IMR-90 (cell line): Measurements from ENCODE around the gene TMPRSS15. TPM values are rescaled to one million over a fixed set of nuclear protein-coding genes. Genes with fewer than 3 reads are reported as not detected.

ENCODE experiments used
- ATAC-seq: fragments of 200-7000 bp; cut with Tn5 transposase; 2 replicates; pipeline ENCODE4 v1.9.1; 2020; ENCODE audit warnings: low read depth, mild to moderate bottlenecking, moderate library complexity
- BruUV-seq: library from RNA; stranded (reverse); fragments of 400-500 nt; replicated peaks from 2 replicates; lab custom pipeline; 2021; lab: Mats Ljungman, UMichigan
- CTCF ChIA-PET: fragments of 300-600 bp; formaldehyde crosslinking; extraction: SDS; loops from one replicate; lab custom pipeline; 2021; ENCODE audit warnings: antibody characterized with exemption; lab: Yijun Ruan, JAX
- POLR2A ChIA-PET: fragments of 300-600 bp; sonication (Branson Sonifier 250); formaldehyde crosslinking; loops from one replicate; lab custom pipeline; 2022; ENCODE audit warnings: antibody characterized with exemption; ENCODE audit not compliant: unreplicated experiment; lab: Charles Lee
- DNase-seq: peaks from one replicate; pipeline ENCODE4 v3.0.0; 2013
- H2AFZ ChIP-seq: replicated peaks from 2 replicates; pipeline ENCODE3; 2013; ENCODE audit warnings: low read length, mild to moderate bottlenecking; ENCODE audit not compliant: poor library complexity
- H2AK5ac ChIP-seq: 2 replicates; pipeline ENCODE4 v1.6.1; 2013; ENCODE audit warnings: low read depth, low read length, inconsistent platforms
- H2AK9ac ChIP-seq: replicated peaks from 2 replicates; pipeline ENCODE3; 2013; ENCODE audit warnings: mild to moderate bottlenecking, low read depth, low read length, moderate library complexity; ENCODE audit not compliant: poor library complexity
- H2BK120ac ChIP-seq: 2 replicates; pipeline ENCODE4 v1.6.1; 2013; ENCODE audit warnings: low read depth, low read length, inconsistent platforms
- H2BK15ac ChIP-seq: 3 replicates; pipeline ENCODE4 v1.6.1; 2013; ENCODE audit warnings: low read depth, low read length, inconsistent platforms
- H2BK20ac ChIP-seq: 2 replicates; pipeline ENCODE4 v1.6.1; 2013; ENCODE audit warnings: low read depth, mild to moderate bottlenecking, inconsistent platforms, low read length, moderate library complexity
- H2BK5ac ChIP-seq: 2 replicates; pipeline ENCODE4 v1.6.1; 2013; ENCODE audit warnings: mild to moderate bottlenecking, low read depth, low read length, inconsistent platforms; ENCODE audit not compliant: poor library complexity, severe bottlenecking
- H3K14ac ChIP-seq: replicated peaks from 2 replicates; pipeline ENCODE4 v1.6.1; 2013; ENCODE audit warnings: low read depth, low read length, inconsistent platforms
- H3K18ac ChIP-seq: 2 replicates; pipeline ENCODE4 v1.6.1; 2013; ENCODE audit warnings: low read depth, low read length, control low read depth
- H3K23ac ChIP-seq: 2 replicates; pipeline ENCODE4 v1.6.1; 2013; ENCODE audit warnings: low read depth, low read length, inconsistent platforms
- H3K27ac ChIP-seq: 2 replicates; pipeline ENCODE4 v1.5.1; 2013; ENCODE audit warnings: mild to moderate bottlenecking, control low read depth, low read length; ENCODE audit not compliant: insufficient read depth
- H3K27me3 ChIP-seq: 2 replicates; pipeline ENCODE4 v1.6.1; 2013; ENCODE audit warnings: low read length; ENCODE audit not compliant: control insufficient read depth, insufficient read depth
- H3K36me3 ChIP-seq: 2 replicates; pipeline ENCODE4 v1.6.1; 2013; ENCODE audit warnings: low read length, mixed read lengths; ENCODE audit not compliant: control insufficient read depth, insufficient read depth
- H3K4ac ChIP-seq: 2 replicates; pipeline ENCODE4 v1.6.1; 2013; ENCODE audit warnings: low read depth, low read length, inconsistent platforms
- H3K4me1 ChIP-seq: 2 replicates; pipeline ENCODE4 v1.6.1; 2013; ENCODE audit warnings: low read length, mixed read lengths; ENCODE audit not compliant: control insufficient read depth, insufficient read depth
- H3K4me2 ChIP-seq: 2 replicates; pipeline ENCODE4 v1.6.1; 2013; ENCODE audit warnings: low read depth, mild to moderate bottlenecking, control low read depth, low read length, moderate library complexity
- H3K4me3 ChIP-seq: 2 replicates; pipeline ENCODE4 v1.5.1; 2013; ENCODE audit warnings: low read depth, mild to moderate bottlenecking, control low read depth, low read length, moderate library complexity; ENCODE audit not compliant: insufficient read depth
- H3K56ac ChIP-seq: 2 replicates; pipeline ENCODE4 v1.6.1; 2013; ENCODE audit warnings: low read length, inconsistent platforms; ENCODE audit not compliant: insufficient read depth; ENCODE audit errors: extremely low read depth
- H3K79me1 ChIP-seq, 2 experiments: 2 replicates each; pipeline ENCODE4 v1.6.1; 2013; ENCODE audit warnings: low read length in 2 of 2, inconsistent platforms in 1 of 2, low read depth in 1 of 2
- H3K9ac ChIP-seq: 2 replicates; pipeline ENCODE4 v1.6.1; 2013; ENCODE audit warnings: low read depth, low read length, control low read depth
- H3K9me1 ChIP-seq: 2 replicates; pipeline ENCODE4 v1.6.1; 2013; ENCODE audit warnings: low read length, inconsistent platforms; ENCODE audit not compliant: insufficient read depth
- H3K9me3 ChIP-seq: 2 replicates; pipeline ENCODE4 v1.6.1; 2013; ENCODE audit warnings: low read length; ENCODE audit not compliant: control insufficient read depth, insufficient read depth
- H4K20me1 ChIP-seq: 2 replicates; pipeline ENCODE4 v1.6.1; 2013; ENCODE audit warnings: low read length, inconsistent platforms; ENCODE audit not compliant: insufficient read depth
- H4K5ac ChIP-seq: 2 replicates; pipeline ENCODE4 v1.6.1; 2013; ENCODE audit warnings: mild to moderate bottlenecking, low read depth, low read length, control low read depth
- H4K8ac ChIP-seq, 2 experiments: 2 replicates each; pipeline ENCODE4 v1.6.1; 2013; ENCODE audit warnings: low read depth in 2 of 2, low read length in 2 of 2, control low read depth in 1 of 2, inconsistent platforms in 1 of 2
- H4K91ac ChIP-seq: 2 replicates; pipeline ENCODE4 v1.6.1; 2013; ENCODE audit warnings: low read depth, low read length, inconsistent platforms; ENCODE audit not compliant: insufficient read depth
- POLR2A ChIP-seq: IDR thresholded peaks from 2 replicates; pipeline ENCODE4 v1.6.1; 2012; ENCODE audit warnings: mild to moderate bottlenecking, low read depth, low read length
- RCOR1 ChIP-seq: IDR thresholded peaks from 2 replicates; pipeline ENCODE4 v1.6.1; 2012; ENCODE audit warnings: mild to moderate bottlenecking, low read length, improper control_type of control experiment; ENCODE audit not compliant: insufficient replicate concordance
- RFX5 ChIP-seq: IDR thresholded peaks from 2 replicates; pipeline ENCODE4 v1.8.0; 2012; ENCODE audit warnings: low read depth, mild to moderate bottlenecking, low read length, moderate library complexity
- USF2 ChIP-seq: fragments of 150-350 bp; IDR thresholded peaks from 2 replicates; pipeline ENCODE4 v1.6.1; 2017; ENCODE audit warnings: mild to moderate bottlenecking, antibody characterized with exemption, low read length, low read depth
- WGBS, 2 experiments: methylation state at CpG; one replicate each; pipeline versions ENCODE4 v1.1.5 to v1.1.7; 2013; ENCODE audit warnings: missing lambda C conversion rate in 2 of 2; ENCODE audit not compliant: insufficient read length in 1 of 2; ENCODE audit errors: extremely low coverage in 2 of 2; 5-methylcytosine and 5-hydroxymethylcytosine counted together
- dilution Hi-C: fragments of 300-500 bp; cut with HindIII; formaldehyde crosslinking; loops from one replicate; pipeline ENCODE4 v1.14.3; 2018; ENCODE audit warnings: low sequenced_read_pairs; ENCODE audit not compliant: unreplicated experiment
- in situ Hi-C: fragments of 300-500 bp; cut with MboI; formaldehyde crosslinking; loops from 3 replicates; pipeline ENCODE4 v1.14.3; 2019; ENCODE audit warnings: low sequenced_read_pairs, inconsistent platforms, mixed read lengths
- intact Hi-C: fragments of 100-400 bp; cut with micrococcal nuclease; formaldehyde crosslinking; loops from 2 replicates; pipeline ENCODE4 v1.10.0; 2022
- polyA plus RNA-seq, 3 experiments: library from polyadenylated mRNA; depleted of rRNA; stranded (reverse); fragments of >200 nt; gene quantifications; 2 replicates each; pipeline ENCODE4 v1.2.3, GENCODE V29; 2012; ENCODE audit warnings: low replicate concordance in 1 of 3
- total RNA-seq: library from RNA; depleted of rRNA; stranded (reverse); fragments of >200 nt; gene quantifications from 2 replicates; pipeline ENCODE4 v1.2.3, GENCODE V29; 2012

The TMPRSS15 gene
- total and polyA plus RNA-seq, 2 of the 4 experiments (the other 2 are of a cell fraction), result not detected

DNA sequence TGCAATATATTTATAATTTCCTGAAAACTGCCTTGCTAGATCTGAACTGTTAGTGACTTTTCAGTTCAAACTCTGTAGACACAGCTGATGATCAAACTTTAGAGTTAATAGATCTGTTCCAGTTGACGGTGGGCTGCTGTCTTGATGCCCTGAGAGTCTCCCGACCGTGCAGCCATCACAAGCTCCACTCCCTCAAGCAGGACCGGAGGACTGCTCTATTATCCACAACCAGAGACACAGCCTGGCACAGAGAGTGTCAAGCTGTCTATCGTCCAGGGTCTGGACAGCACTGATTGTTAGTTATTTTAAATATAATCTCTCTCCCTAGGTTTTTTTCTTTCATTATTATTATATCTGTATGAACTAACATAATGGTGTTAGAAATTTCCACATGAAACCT, 150.9 kb downstream of the TMPRSS15 start:
- H3K4me1 ChIP-seq, result no peaks in the 10 kb centered on the region
- intact Hi-C loops (no loop called here), dilution Hi-C loops (no loop called here), in situ Hi-C loops (no loop called here)
- H4K20me1 ChIP-seq, result no peaks in the 10 kb centered on the region
- no peaks in the 10 kb centered on the region for H3K27me3 ChIP-seq
- H2BK20ac ChIP-seq, result no peak overlapping the region
- ChIA-PET CTCF (no interaction called here), POLR2A (no interaction called here)
- no peak for DNase-seq
- no peak overlapping the region for H3K4me2 ChIP-seq
- no peak overlapping the region for H3K56ac ChIP-seq
- no peak overlapping the region for H2AK5ac ChIP-seq
- no peak overlapping the region for H2BK5ac ChIP-seq
- H3K9me1 ChIP-seq, result no peaks in the 10 kb centered on the region
- H2BK15ac ChIP-seq, result no peak overlapping the region
- H3K9ac ChIP-seq, result no peak overlapping the region
- ATAC-seq, result no peak
- no peak overlapping the region for H2AK9ac ChIP-seq
- no peak overlapping the region for H3K4me3 ChIP-seq
- no peak overlapping the region for H2AFZ ChIP-seq
- H3K23ac ChIP-seq, result no peak overlapping the region
- H4K5ac ChIP-seq, result no peak overlapping the region
- H3K14ac ChIP-seq, result no peak overlapping the region
- H3K36me3 ChIP-seq, result no peaks in the 10 kb centered on the region
- H2BK120ac ChIP-seq, result no peak overlapping the region
- H4K8ac ChIP-seq, result no peak overlapping the region
- H3K79me1 ChIP-seq, result no peaks in the 10 kb centered on the region
- H3K9me3 ChIP-seq, result peaks cover 2% of the 10 kb centered on the region; the same call in 1 of the 2 replicates
- WGBS, 2 experiments, result no CpG with 5 or more reads among the region's 5 CpGs
- no peak overlapping the region for H4K91ac ChIP-seq
- no peak overlapping the region for H3K4ac ChIP-seq
- no peak overlapping the region for H3K18ac ChIP-seq
- BruUV-seq, result no TSS peak
- no peak for TF ChIP-seq USF2
- no peak for TF ChIP-seq RFX5
- TF ChIP-seq RCOR1, result no peak
- TF ChIP-seq POLR2A, result no peak
- no peak overlapping the region for H3K27ac ChIP-seq
